HepG2 (cell line): ENCODE data around the gene CPLX3. TPM values are rescaled to one million over a fixed set of nuclear protein-coding genes. Genes with fewer than 3 reads are reported as not detected.

Experiments
- DR1 ChIP-seq: sonication (generic); formaldehyde crosslinking; IDR thresholded peaks from 2 replicates; pipeline ENCODE4 v1.8.0; 2021; ENCODE audit warnings: mild to moderate bottlenecking, missing genetic modification reagents, inconsistent platforms
- ELF1 ChIP-seq: sonication (generic); formaldehyde crosslinking; IDR thresholded peaks from 2 replicates; pipeline ENCODE4 v1.4.0; 2020; ENCODE audit warnings: missing genetic modification reagents
- ELF3 ChIP-seq: IDR thresholded peaks from 2 replicates; pipeline ENCODE4 v1.6.1; 2016; ENCODE audit warnings: missing genetic modification reagents, missing compliant biosample characterization
- ETV5 ChIP-seq: IDR thresholded peaks from 2 replicates; pipeline ENCODE4 v1.6.1; 2018; ENCODE audit warnings: missing biosample characterization, missing genetic modification reagents, inconsistent platforms, borderline replicate concordance
- GATA4 ChIP-seq: sonication (generic); IDR thresholded peaks from 2 replicates; pipeline ENCODE4 v1.6.1; 2016; ENCODE audit warnings: antibody characterized with exemption, low read depth, borderline replicate concordance
- MTA1 ChIP-seq: sonication (generic); formaldehyde crosslinking; IDR thresholded peaks from 2 replicates; pipeline ENCODE4 v1.4.0; 2020; ENCODE audit warnings: missing genetic modification reagents, mild to moderate bottlenecking, borderline replicate concordance
- MTF2 ChIP-seq: sonication (generic); formaldehyde crosslinking; IDR thresholded peaks from 2 replicates; pipeline ENCODE4 v1.5.0; 2020; ENCODE audit warnings: missing genetic modification reagents, borderline replicate concordance
- NR1H2 ChIP-seq: sonication (generic); formaldehyde crosslinking; IDR thresholded peaks from 2 replicates; pipeline ENCODE4 v1.8.1; 2022; ENCODE audit warnings: low read depth, missing genetic modification reagents, borderline replicate concordance
- PCBP2 ChIP-seq: fragments of 200-400 bp; formaldehyde crosslinking; optimal IDR thresholded peaks from 2 replicates; pipeline ENCODE3; 2018; ENCODE audit warnings: low read length, low read depth; ENCODE audit not compliant: poor library complexity, severe bottlenecking
- SAP130 ChIP-seq: IDR thresholded peaks from 2 replicates; pipeline ENCODE4 v1.6.1; 2016; ENCODE audit warnings: low read depth
- SIX4 ChIP-seq: sonication (generic); formaldehyde crosslinking; IDR thresholded peaks from 2 replicates; pipeline ENCODE4 v1.4.0; 2020; ENCODE audit warnings: missing genetic modification reagents
- ZFP1 ChIP-seq: IDR thresholded peaks from 2 replicates; pipeline ENCODE4 v1.6.1; 2016
- ZNF10 ChIP-seq: sonication (generic); formaldehyde crosslinking; IDR thresholded peaks from 2 replicates; pipeline ENCODE4 v1.4.0; 2020; ENCODE audit warnings: mild to moderate bottlenecking, low read depth, missing genetic modification reagents, borderline replicate concordance
- ZNF232 ChIP-seq: sonication (generic); formaldehyde crosslinking; IDR thresholded peaks from 2 replicates; pipeline ENCODE4 v1.4.0; 2020; ENCODE audit warnings: missing genetic modification reagents, borderline replicate concordance
- ZNF546 ChIP-seq: sonication (generic); formaldehyde crosslinking; conservative IDR thresholded peaks from 2 replicates; pipeline ENCODE4 v1.8.1; 2023; ENCODE audit warnings: mild to moderate bottlenecking, missing genetic modification reagents
- polyA plus RNA-seq, 8 experiments: library from polyadenylated mRNA; depleted of rRNA in 3 of 8; stranded (reverse) in 7 of 8; unstranded in 1 of 8; fragments of >200 nt; fragmentation: Illumina TruSeq in 4 of 8; extraction: Trizol in 4 of 8; gene quantifications; 2 replicates each; pipeline versions ENCODE4 v1.2.1 to v1.2.3, GENCODE V29; 2011 to 2016; ENCODE audit warnings: low read depth in 4 of 8, missing spikeins in 1 of 8, mixed read lengths in 1 of 8; ENCODE audit not compliant: insufficient read depth in 1 of 8
- total RNA-seq, 5 experiments: library from RNA; depleted of rRNA; stranded (reverse); fragments of >200 nt; fragmentation: Illumina TruSeq; extraction: Trizol; gene quantifications; 2 replicates each; pipeline ENCODE4 v1.2.3, GENCODE V29; 2016; ENCODE audit warnings: low read depth in 1 of 5
- TF ChIP-seq, protein P1 (sequence below): sonication (generic); formaldehyde crosslinking; IDR thresholded peaks from 2 replicates; pipeline ENCODE4 v1.8.1; 2022; ENCODE audit warnings: low read depth, mild to moderate bottlenecking, missing genetic modification reagents
- TF ChIP-seq, protein P2 (sequence below), 2 experiments: sonication (generic) in 1 of 2; formaldehyde crosslinking in 1 of 2; IDR thresholded peaks; 2 replicates each; pipeline versions ENCODE4 v1.4.0 to v1.6.1; 2016 to 2020; ENCODE audit warnings: borderline replicate concordance in 1 of 2, low read depth in 1 of 2, mild to moderate bottlenecking in 1 of 2, missing genetic modification reagents in 1 of 2
- TF ChIP-seq, protein P3 (sequence below): sonication (generic); formaldehyde crosslinking; IDR thresholded peaks from 2 replicates; pipeline ENCODE4 v1.8.0; 2022; ENCODE audit warnings: low read depth, missing genetic modification reagents

The CPLX3 gene
- total and polyA plus RNA-seq, 2 of the 13 experiments (the other 11 are each of a cell fraction or from before 2014, with no cell fraction given): not detected

DNA sequence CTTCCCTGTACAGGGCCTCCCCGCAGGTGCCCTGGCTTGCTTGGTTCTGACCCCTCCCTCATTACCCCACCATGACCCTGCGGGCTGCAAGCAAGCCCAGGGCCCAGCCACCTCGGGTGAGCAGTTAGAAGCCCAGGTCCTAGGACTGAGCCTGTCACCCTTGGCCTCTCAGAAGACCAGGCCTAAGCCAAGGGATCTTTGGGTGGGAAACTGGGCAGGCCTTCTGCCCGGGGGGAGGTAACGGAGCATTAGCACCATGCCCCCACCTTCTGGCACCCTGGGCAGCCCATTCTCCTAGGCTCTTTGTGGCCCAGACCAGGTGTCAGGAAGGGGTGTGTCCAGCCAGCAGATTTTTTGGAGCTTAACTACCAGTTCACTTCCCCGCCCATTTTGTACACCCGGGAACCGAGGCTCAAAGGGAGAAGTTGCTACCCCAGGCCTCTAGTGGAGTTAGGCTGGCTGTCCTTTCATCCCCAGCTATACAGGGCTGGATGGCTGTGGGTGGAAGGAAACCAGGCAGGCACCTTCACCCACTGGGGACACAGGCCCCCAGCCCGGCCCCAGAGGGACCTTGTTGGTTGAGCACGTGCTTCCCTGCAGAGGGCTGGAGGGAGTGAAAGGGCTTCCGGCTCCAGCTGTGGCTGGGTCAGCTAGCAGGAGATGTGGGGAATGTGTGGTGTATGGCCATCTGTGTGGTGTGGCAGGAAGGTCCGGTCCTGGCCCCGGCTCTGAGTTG, 43.2 kb upstream of the CPLX3 start (continued):
- TF ChIP-seq PCBP2: no peak
- TF ChIP-seq MTF2 (CRISPR knock-in tag): peak; percentile 59; the same call in 1 of the 2 replicates
- TF ChIP-seq MTA1: 0 out of 2 replicates have a peak, but pooled peaks have one; percentile 38
- TF ChIP-seq, protein P1, sequence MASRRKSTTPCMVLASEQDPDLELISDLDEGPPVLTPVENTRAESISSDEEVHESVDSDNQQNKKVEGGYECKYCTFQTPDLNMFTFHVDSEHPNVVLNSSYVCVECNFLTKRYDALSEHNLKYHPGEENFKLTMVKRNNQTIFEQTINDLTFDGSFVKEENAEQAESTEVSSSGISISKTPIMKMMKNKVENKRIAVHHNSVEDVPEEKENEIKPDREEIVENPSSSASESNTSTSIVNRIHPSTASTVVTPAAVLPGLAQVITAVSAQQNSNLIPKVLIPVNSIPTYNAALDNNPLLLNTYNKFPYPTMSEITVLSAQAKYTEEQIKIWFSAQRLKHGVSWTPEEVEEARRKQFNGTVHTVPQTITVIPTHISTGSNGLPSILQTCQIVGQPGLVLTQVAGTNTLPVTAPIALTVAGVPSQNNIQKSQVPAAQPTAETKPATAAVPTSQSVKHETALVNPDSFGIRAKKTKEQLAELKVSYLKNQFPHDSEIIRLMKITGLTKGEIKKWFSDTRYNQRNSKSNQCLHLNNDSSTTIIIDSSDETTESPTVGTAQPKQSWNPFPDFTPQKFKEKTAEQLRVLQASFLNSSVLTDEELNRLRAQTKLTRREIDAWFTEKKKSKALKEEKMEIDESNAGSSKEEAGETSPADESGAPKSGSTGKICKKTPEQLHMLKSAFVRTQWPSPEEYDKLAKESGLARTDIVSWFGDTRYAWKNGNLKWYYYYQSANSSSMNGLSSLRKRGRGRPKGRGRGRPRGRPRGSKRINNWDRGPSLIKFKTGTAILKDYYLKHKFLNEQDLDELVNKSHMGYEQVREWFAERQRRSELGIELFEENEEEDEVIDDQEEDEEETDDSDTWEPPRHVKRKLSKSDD (CRISPR knock-in tag): no peak
- peak; percentile 85 for TF ChIP-seq SAP130
- TF ChIP-seq ELF1 (CRISPR knock-in tag): peak; percentile 51; the same call in 1 of the 2 replicates
- TF ChIP-seq DR1 (CRISPR knock-in tag): no peak
- TF ChIP-seq ZNF546: 0 out of 2 replicates have a peak, but pooled peaks have one; percentile 20
- no peak for TF ChIP-seq ZFP1
- TF ChIP-seq, protein P2, sequence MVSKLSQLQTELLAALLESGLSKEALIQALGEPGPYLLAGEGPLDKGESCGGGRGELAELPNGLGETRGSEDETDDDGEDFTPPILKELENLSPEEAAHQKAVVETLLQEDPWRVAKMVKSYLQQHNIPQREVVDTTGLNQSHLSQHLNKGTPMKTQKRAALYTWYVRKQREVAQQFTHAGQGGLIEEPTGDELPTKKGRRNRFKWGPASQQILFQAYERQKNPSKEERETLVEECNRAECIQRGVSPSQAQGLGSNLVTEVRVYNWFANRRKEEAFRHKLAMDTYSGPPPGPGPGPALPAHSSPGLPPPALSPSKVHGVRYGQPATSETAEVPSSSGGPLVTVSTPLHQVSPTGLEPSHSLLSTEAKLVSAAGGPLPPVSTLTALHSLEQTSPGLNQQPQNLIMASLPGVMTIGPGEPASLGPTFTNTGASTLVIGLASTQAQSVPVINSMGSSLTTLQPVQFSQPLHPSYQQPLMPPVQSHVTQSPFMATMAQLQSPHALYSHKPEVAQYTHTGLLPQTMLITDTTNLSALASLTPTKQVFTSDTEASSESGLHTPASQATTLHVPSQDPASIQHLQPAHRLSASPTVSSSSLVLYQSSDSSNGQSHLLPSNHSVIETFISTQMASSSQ (IDR thresholded peaks at IDR 0.05; ENCODE audit: low read depth): no peak
- TF ChIP-seq, protein P2 (CRISPR knock-in tag; IDR thresholded peaks at IDR 0.05; ENCODE audit: borderline replicate concordance): 0 out of 2 replicates have a peak, but pooled peaks have one; percentile 10
- peak; percentile 69; the same call in 1 of the 2 replicates for TF ChIP-seq ZNF232 (CRISPR knock-in tag)
- TF ChIP-seq NR1H2 (CRISPR knock-in tag): no peak
- TF ChIP-seq ELF3 (CRISPR knock-in tag): 0 out of 2 replicates have a peak, but pooled peaks have one; percentile 44
- TF ChIP-seq GATA4: no peak
- TF ChIP-seq SIX4 (CRISPR knock-in tag): no peak
- TF ChIP-seq, protein P3, sequence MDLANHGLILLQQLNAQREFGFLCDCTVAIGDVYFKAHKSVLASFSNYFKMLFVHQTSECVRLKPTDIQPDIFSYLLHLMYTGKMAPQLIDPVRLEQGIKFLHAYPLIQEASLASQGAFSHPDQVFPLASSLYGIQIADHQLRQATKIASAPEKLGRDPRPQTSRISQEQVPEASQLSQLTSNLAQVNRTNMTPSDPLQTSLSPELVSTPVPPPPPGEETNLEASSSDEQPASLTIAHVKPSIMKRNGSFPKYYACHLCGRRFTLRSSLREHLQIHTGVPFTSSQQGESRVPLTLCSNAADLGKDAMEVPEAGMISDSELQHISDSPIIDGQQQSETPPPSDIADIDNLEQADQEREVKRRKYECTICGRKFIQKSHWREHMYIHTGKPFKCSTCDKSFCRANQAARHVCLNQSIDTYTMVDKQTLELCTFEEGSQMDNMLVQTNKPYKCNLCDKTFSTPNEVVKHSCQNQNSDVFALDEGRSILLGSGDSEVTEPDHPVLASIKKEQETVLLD (CRISPR knock-in tag): no peak
- no peak for TF ChIP-seq ZNF10 (CRISPR knock-in tag)
- peak; percentile 62 for TF ChIP-seq ETV5 (CRISPR knock-in tag)
